A673 (cell line): ENCODE measurements around the gene PXDC1. TPM values are rescaled to one million over a fixed set of nuclear protein-coding genes. Genes with fewer than 3 reads are reported as not detected.

ENCODE experiments used
- BruUV-seq: library from RNA; stranded (reverse); fragments of 400-500 nt; replicated peaks from 2 replicates; lab custom pipeline; 2021; lab: Mats Ljungman, UMichigan
- CTCF ChIA-PET: fragments of 300-600 bp; sonication (Branson Sonifier 250); formaldehyde crosslinking; loops from one replicate; lab custom pipeline; 2022; ENCODE audit warnings: antibody characterized with exemption; lab: Charles Lee
- POLR2A ChIA-PET: fragments of 300-600 bp; sonication (Branson Sonifier 250); formaldehyde crosslinking; loops from one replicate; lab custom pipeline; 2022; ENCODE audit warnings: antibody characterized with exemption; ENCODE audit not compliant: low non-redundant PET; lab: Charles Lee
- DNase-seq: peaks from one replicate; pipeline ENCODE4 v3.0.0-alpha.2; 2015; ENCODE audit warnings: low spot score
- H3K27ac ChIP-seq: fragments of 200-600 bp; sonication (generic); 2 replicates; pipeline ENCODE4 v1.5.1; 2016; ENCODE audit warnings: mixed run types, low read depth, mild to moderate bottlenecking, mixed read lengths, antibody characterized with exemption, low read length; ENCODE audit not compliant: poor library complexity, severe bottlenecking
- H3K27me3 ChIP-seq: fragments of 200-600 bp; sonication (generic); replicated peaks from 2 replicates; pipeline ENCODE4 v1.6.1; 2017; ENCODE audit warnings: mixed run types, low read depth, mild to moderate bottlenecking, mixed read lengths, antibody characterized with exemption, low read length; ENCODE audit not compliant: insufficient read depth, poor library complexity
- H3K36me3 ChIP-seq: fragments of 200-600 bp; sonication (generic); 2 replicates; pipeline ENCODE4 v1.6.1; 2016; ENCODE audit warnings: mixed run types, mild to moderate bottlenecking, mixed read lengths, antibody characterized with exemption, low read length; ENCODE audit not compliant: insufficient read depth, poor library complexity, severe bottlenecking
- H3K4me1 ChIP-seq: fragments of 200-600 bp; sonication (generic); 2 replicates; pipeline ENCODE4 v1.6.1; 2017; ENCODE audit warnings: mixed run types, mild to moderate bottlenecking, mixed read lengths, antibody characterized with exemption, low read length; ENCODE audit not compliant: insufficient read depth, poor library complexity, severe bottlenecking
- H3K4me3 ChIP-seq: fragments of 200-600 bp; sonication (generic); 2 replicates; pipeline ENCODE4 v1.5.1; 2016; ENCODE audit warnings: low read depth, mixed run types, mild to moderate bottlenecking, mixed read lengths, low read length; ENCODE audit not compliant: poor library complexity, severe bottlenecking
- H3K9me3 ChIP-seq: fragments of 200-600 bp; sonication (generic); 2 replicates; pipeline ENCODE4 v1.6.1; 2016; ENCODE audit warnings: mixed run types, low read depth, mild to moderate bottlenecking, mixed read lengths, antibody characterized with exemption, low read length; ENCODE audit not compliant: poor library complexity, severe bottlenecking
- EZH2 ChIP-seq: fragments of 200-600 bp; sonication (generic); IDR thresholded peaks from 2 replicates; pipeline ENCODE4 v1.6.1; 2017; ENCODE audit warnings: borderline replicate concordance, low read depth, mild to moderate bottlenecking, mixed read lengths, antibody characterized with exemption, low read length; ENCODE audit not compliant: poor library complexity, severe bottlenecking
- intact Hi-C: fragments of 100-400 bp; cut with micrococcal nuclease; formaldehyde crosslinking; loops from one replicate; pipeline ENCODE4 v1.10.0; 2022; ENCODE audit not compliant: unreplicated experiment
- total RNA-seq: library from RNA; stranded (reverse); gene quantifications from 2 replicates; pipeline ENCODE4 v1.2.3, GENCODE V29; 2021
- TF ChIP-seq, protein P1 (sequence below): fragments of 300-800, 200-600 bp; sonication (generic); conservative IDR thresholded peaks from 2 replicates; pipeline ENCODE4 v1.5.1; 2017; ENCODE audit warnings: low read depth, mild to moderate bottlenecking, antibody characterized with exemption, low read length, moderate library complexity, mixed read lengths

PXDC1 gene
- total RNA-seq, 1 experiment from 2014 or later: 5.2 TPM

DNA sequence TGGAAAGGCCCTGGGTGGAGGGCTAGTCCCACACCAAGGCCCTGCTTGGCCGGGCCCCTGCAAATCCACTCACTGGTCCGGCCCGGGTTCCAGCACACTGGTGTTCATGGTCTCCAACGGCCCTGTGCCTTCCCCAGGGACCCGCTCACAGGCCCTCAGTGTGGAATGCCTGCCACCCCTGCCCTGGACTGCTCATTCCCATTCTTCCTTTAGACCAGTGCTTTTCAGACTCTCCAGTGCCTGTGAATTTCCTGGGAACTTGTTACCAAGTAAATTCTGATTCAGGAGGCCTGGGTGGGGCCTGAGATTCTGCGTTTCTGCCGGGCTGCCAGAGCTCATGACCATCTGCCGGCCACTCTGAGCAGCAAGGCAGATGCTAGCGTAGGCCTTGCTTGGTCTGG is 5.7 kb upstream of the PXDC1 start:
- ChIA-PET CTCF (no interaction called here), POLR2A (no interaction called here)
- Histone ChIP-seq H3K36me3 (no peaks in the 10 kb centered on the region), H3K4me1 (no peaks in the 10 kb centered on the region), H3K27ac (no peak overlapping the region), H3K4me3 (no peak overlapping the region), H3K27me3 (no peaks in the 10 kb centered on the region), H3K9me3 (no peaks in the 10 kb centered on the region)
- intact Hi-C loops: no loop called here
- BruUV-seq: no TSS peak
- DNase-seq: no peak
- TF ChIP-seq, protein P1, sequence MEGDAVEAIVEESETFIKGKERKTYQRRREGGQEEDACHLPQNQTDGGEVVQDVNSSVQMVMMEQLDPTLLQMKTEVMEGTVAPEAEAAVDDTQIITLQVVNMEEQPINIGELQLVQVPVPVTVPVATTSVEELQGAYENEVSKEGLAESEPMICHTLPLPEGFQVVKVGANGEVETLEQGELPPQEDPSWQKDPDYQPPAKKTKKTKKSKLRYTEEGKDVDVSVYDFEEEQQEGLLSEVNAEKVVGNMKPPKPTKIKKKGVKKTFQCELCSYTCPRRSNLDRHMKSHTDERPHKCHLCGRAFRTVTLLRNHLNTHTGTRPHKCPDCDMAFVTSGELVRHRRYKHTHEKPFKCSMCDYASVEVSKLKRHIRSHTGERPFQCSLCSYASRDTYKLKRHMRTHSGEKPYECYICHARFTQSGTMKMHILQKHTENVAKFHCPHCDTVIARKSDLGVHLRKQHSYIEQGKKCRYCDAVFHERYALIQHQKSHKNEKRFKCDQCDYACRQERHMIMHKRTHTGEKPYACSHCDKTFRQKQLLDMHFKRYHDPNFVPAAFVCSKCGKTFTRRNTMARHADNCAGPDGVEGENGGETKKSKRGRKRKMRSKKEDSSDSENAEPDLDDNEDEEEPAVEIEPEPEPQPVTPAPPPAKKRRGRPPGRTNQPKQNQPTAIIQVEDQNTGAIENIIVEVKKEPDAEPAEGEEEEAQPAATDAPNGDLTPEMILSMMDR: no peak
- TF ChIP-seq EZH2: no peak

DNA sequence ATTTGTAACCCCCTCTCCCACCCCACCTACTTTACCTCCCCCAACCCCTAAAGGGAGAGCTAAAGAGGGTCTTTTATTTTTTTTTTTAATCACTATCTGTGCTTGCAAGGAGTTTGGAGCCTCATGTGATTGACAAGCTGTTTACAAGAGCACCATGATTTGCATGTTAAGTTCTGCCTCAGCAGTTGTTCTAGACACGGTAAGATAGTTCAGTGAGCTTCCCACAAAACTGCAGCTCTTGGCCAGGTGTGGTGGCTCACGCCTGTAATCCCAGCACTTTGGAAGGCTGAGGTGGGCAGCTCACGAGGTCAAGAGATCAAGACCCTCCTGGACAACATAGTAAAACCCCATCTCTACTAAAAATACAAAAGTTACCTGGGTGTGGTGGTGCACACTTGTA is 5.0 kb upstream of the PXDC1 start:
- H3K9me3 ChIP-seq: no peaks in the 10 kb centered on the region
- ChIA-PET POLR2A (no interaction called here), CTCF (no interaction called here)
- no peak overlapping the region for H3K27ac ChIP-seq
- TF ChIP-seq, protein P1: no peak
- TF ChIP-seq EZH2: no peak
- intact Hi-C loops: no loop called here
- BruUV-seq: no TSS peak
- no peaks in the 10 kb centered on the region for H3K27me3 ChIP-seq
- no peaks in the 10 kb centered on the region for H3K36me3 ChIP-seq
- no peaks in the 10 kb centered on the region for H3K4me1 ChIP-seq
- DNase-seq: no peak
- H3K4me3 ChIP-seq: no peak overlapping the region

DNA sequence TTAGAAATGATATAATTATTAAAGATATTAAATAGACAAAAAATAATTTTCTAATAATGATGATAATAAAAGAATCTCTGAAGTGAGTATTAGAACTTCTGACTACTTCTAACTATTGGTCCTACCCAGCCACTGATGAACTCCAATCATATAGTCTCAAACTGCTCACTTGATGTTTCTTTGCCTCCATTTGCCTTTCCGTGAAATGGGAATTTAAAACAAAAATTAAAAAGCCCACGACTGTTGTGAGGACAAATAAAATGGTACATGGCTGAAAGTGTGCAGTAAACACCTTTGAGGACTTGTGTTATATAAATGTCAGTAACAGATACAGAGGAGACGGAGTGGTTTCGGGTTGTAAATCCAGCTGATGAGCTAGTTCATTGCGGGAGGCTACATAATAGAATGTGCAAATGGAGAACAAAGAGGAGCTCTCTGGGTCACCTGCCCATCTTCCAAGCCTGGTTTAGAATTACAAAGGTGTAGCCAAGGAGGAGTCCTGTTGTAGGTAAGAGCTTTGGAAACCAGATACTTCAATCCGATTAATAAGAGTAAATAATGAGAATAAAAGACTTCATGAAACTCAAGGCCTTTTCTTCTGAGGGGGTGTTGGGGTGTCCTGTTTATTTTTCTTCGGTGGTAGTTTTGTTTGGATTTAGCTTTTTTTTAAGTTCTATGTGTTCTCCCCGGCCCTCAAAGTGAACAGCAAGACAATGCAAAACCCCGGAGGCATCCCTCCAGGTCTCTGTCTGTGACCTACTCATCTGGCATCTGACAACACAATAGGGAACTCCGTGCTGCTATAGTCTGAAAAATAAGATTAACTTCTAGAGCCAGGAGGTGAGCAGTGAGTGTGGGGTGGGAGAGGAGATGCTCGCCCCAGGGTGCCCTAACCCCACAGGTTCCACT is 4.4 kb upstream of the PXDC1 start:
- CTCF ChIA-PET: no interaction called here
- no peaks in the 10 kb centered on the region for H3K27me3 ChIP-seq
- no peak overlapping the region for H3K27ac ChIP-seq
- TF ChIP-seq, protein P1: no peak
- no peak for TF ChIP-seq EZH2
- DNase-seq: no peak
- BruUV-seq: no TSS peak
- no peaks in the 10 kb centered on the region for H3K36me3 ChIP-seq
- POLR2A ChIA-PET: no interaction called here
- H3K4me3 ChIP-seq: no peak overlapping the region
- intact Hi-C loops: no loop called here
- peaks cover 4% of the 10 kb centered on the region for H3K4me1 ChIP-seq
- H3K9me3 ChIP-seq: no peaks in the 10 kb centered on the region
